ENCODE measurements around the gene DDA1. TPM values are rescaled to one million over a fixed set of nuclear protein-coding genes. Genes with fewer than 3 reads are reported as not detected.

Gene DDA1
- polyA plus RNA-seq, 1 donor = 29.3 TPM

- DNase-seq = no peak
Measured at GRCh38 chr19:17309965-17310461, 650 bp downstream of the DDA1 start.

- DNase-seq = no peak
Measured at GRCh38 chr19:17311455-17312188, 2.3 kb downstream of the DDA1 start.

- no peak for DNase-seq
Measured at GRCh38 chr19:17312189-17313113, 3.1 kb downstream of the DDA1 start.

GRCh38 chr19:17314007-17314593 lies 4.7 kb downstream of the DDA1 start:
- no peak for DNase-seq

GRCh38 chr19:17318966-17319365 lies 9.6 kb downstream of the DDA1 start:
- DNase-seq = no peak

- DNase-seq = no peak
Measured at GRCh38 chr19:17319473-17320238, 10.3 kb downstream of the DDA1 start.

- DNase-seq = no peak
Measured at GRCh38 chr19:17320435-17320834, 11.1 kb downstream of the DDA1 start.

GRCh38 chr19:17321655-17322489 lies 12.5 kb downstream of the DDA1 start:
- DNase-seq = no peak

- DNase-seq = no peak
Measured at GRCh38 chr19:17322854-17323253, 13.5 kb downstream of the DDA1 start.

- DNase-seq = no peak
Measured at GRCh38 chr19:17323300-17323963, 14.1 kb downstream of the DDA1 start.

- no peak for DNase-seq
Measured at GRCh38 chr19:17323964-17324332, 14.6 kb downstream of the DDA1 start.

- no peak for DNase-seq
Measured at GRCh38 chr19:17324357-17325114, 15.2 kb downstream of the DDA1 start.

GRCh38 chr19:17325133-17325532 lies 15.8 kb downstream of the DDA1 start:
- no peak for DNase-seq

- DNase-seq = no peak
Measured at GRCh38 chr19:17325881-17326594, 16.7 kb downstream of the DDA1 start.

- no peak for DNase-seq
Measured at GRCh38 chr19:17326595-17326966, 17.2 kb downstream of the DDA1 start.

GRCh38 chr19:17327068-17327653 lies 17.8 kb downstream of the DDA1 start:
- no peak for DNase-seq

- DNase-seq = peak; percentile 69
Measured at GRCh38 chr19:17327654-17328516, 18.5 kb downstream of the DDA1 start.

Measured in left kidney (tissue), 2 donors.